Measurements from ENCODE around the gene CGAS.

DNA sequence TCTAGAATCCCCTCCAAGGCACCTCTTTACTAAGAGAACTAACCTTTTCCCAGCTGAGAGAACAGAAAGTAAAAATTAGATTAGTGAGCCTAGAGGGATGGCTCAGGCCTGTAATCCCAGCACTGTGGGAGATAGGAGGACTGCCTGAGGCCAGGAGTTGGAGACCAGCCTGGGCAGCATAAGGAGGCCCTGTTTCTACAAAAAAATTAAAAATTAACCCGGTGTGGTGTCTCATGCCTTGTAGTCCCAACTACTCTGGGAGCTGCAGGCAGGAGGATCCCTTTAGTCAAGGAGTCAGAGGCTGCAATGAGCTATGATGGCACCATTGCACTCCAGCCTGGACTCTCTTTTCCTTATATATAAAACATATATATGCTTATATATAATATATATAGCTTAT lies 76.9 kb downstream of the CGAS start:
- TF ChIP-seq GATA2 (IDR thresholded peaks at IDR 0.05; ENCODE audit: low read depth, low read length) (no peak), GATA3 (IDR thresholded peaks at IDR 0.05; ENCODE audit: low read depth, low read length) (no peak)

All from SH-SY5Y (cell line).